Measurements from ENCODE around the gene BCAT1.
"Not testable (repeated sequence)": the region's sequence is repeated elsewhere in the genome, so short reads cannot be mapped to it uniquely, and the experiment has no call there.

Gene BCAT1

DNA sequence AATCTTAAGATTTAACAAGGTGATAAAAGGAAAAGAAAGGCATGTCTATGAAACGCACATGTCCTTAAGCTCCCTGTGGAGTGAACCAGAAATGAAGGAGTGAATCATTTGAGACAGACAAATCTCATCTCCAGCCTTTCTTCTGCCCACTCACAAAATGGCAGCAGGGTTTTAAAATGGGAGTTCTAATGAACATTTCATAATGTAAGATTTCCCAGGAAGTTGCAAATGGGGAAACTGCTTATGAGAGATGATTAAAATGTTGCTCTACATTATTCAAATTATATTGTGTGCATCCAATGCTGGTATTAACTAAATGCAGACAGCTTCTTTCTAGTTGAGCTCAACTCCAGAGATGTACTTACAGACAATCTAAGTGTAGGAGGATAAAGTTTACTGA, 76.7 kb downstream of the BCAT1 start:
- Histone ChIP-seq H3K4me1 (ENCODE audit: control insufficient read depth, low read length) (no peaks in the 10 kb centered on the region), H4K20me1 (ENCODE audit: control insufficient read depth, insufficient read depth, low read depth, low read length) (no peaks in the 10 kb centered on the region), H3K9me2 (replicated peaks; ENCODE audit: control insufficient read depth, low read length) (no peaks in the 10 kb centered on the region), H3K9me3 (ENCODE audit: control insufficient read depth, insufficient read depth, low read length) (peaks cover 5% of the 10 kb centered on the region; the same call in 1 of the 2 replicates), H3K4me2 (ENCODE audit: low read length) (no peak overlapping the region), H3K27ac (ENCODE audit: low read depth, low read length) (no peak overlapping the region), H3K79me2 (ENCODE audit: control insufficient read depth, low read length) (peaks cover 3% of the 10 kb centered on the region; the same call in 1 of the 2 replicates), H3F3A (ENCODE audit: control insufficient read depth, insufficient read depth) (no peaks in the 10 kb centered on the region), H3K36me3 (ENCODE audit: control insufficient read depth, low read length) (peaks cover 92% of the 10 kb centered on the region), H3K4me3 (ENCODE audit: low read length) (no peak overlapping the region), H3K27me3 (ENCODE audit: control insufficient read depth, low read length) (no peaks in the 10 kb centered on the region)
- no peak for TF ChIP-seq EZH2phosphoT487 (IDR thresholded peaks at IDR 0.05; ENCODE audit: borderline replicate concordance, low read length)
- TF ChIP-seq, protein P1, sequence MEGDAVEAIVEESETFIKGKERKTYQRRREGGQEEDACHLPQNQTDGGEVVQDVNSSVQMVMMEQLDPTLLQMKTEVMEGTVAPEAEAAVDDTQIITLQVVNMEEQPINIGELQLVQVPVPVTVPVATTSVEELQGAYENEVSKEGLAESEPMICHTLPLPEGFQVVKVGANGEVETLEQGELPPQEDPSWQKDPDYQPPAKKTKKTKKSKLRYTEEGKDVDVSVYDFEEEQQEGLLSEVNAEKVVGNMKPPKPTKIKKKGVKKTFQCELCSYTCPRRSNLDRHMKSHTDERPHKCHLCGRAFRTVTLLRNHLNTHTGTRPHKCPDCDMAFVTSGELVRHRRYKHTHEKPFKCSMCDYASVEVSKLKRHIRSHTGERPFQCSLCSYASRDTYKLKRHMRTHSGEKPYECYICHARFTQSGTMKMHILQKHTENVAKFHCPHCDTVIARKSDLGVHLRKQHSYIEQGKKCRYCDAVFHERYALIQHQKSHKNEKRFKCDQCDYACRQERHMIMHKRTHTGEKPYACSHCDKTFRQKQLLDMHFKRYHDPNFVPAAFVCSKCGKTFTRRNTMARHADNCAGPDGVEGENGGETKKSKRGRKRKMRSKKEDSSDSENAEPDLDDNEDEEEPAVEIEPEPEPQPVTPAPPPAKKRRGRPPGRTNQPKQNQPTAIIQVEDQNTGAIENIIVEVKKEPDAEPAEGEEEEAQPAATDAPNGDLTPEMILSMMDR (IDR thresholded peaks at IDR 0.05; ENCODE audit: low read depth, low read length, poor library complexity, severe bottlenecking), result no peak

DNA sequence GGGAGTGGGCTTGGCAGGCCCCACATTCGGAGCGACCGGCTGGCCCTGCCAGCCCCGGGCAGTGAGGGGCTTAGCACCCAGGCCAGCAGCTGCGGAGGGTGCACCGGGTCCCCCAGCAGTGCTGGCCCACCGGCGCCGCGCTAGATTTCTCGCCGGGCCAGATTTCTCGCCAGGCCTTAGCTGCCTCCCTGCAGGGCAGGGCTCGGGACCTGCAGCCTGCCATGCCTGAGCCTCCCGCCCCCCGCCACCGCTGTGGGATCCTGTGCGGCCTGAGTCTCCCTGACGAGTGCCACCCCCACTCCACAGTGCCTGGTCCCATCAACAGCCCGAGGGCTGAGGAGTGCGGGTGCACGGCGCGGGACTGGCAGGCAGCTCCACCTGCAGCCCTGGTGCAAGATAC, 82.8 kb downstream of the BCAT1 start:
- H3K4me1 ChIP-seq (ENCODE audit: control insufficient read depth, low read length); H3K9me2 ChIP-seq (replicated peaks; ENCODE audit: control insufficient read depth, low read length); H3K79me2 ChIP-seq (ENCODE audit: control insufficient read depth, low read length); H3K27me3 ChIP-seq (ENCODE audit: control insufficient read depth, low read length); H3K4me2 ChIP-seq (ENCODE audit: low read length); H3F3A ChIP-seq (ENCODE audit: control insufficient read depth, insufficient read depth); H4K20me1 ChIP-seq (ENCODE audit: control insufficient read depth, insufficient read depth, low read depth, low read length); H3K9me3 ChIP-seq (ENCODE audit: control insufficient read depth, insufficient read depth, low read length); H3K4me3 ChIP-seq (ENCODE audit: low read length); H3K27ac ChIP-seq (ENCODE audit: low read depth, low read length): not testable (repeated sequence)
- H3K36me3 ChIP-seq (ENCODE audit: control insufficient read depth, low read length), result peaks cover 84% of the 10 kb centered on the region

DNA sequence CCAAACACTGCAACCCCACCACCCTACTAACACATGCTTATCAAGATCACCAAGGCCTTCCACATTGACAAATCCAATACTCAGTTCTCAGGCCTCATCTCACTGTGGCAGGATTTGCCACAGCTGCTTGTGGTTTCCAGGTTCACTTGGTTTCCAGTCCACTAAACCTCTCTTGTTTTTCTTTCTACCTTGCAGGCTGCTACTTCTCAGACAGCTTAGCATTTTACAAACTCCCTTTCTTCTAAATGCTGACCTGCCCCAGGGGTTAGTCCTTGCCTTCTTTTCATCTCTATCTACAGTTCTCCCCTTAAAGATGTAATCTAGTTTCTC, 84.1 kb downstream of the BCAT1 start:
- Histone ChIP-seq H3K9me3 (ENCODE audit: control insufficient read depth, insufficient read depth, low read length) (peaks cover 5% of the 10 kb centered on the region; the same call in 1 of the 2 replicates), H3K4me2 (ENCODE audit: low read length) (no peak overlapping the region), H4K20me1 (ENCODE audit: control insufficient read depth, insufficient read depth, low read depth, low read length) (no peaks in the 10 kb centered on the region), H3K27ac (ENCODE audit: low read depth, low read length) (no peak overlapping the region), H3K4me3 (ENCODE audit: low read length) (no peak overlapping the region), H3K36me3 (ENCODE audit: control insufficient read depth, low read length) (peaks cover 85% of the 10 kb centered on the region), H3F3A (ENCODE audit: control insufficient read depth, insufficient read depth) (no peaks in the 10 kb centered on the region), H3K27me3 (ENCODE audit: control insufficient read depth, low read length) (no peaks in the 10 kb centered on the region), H3K79me2 (ENCODE audit: control insufficient read depth, low read length) (peaks cover 3% of the 10 kb centered on the region; the same call in 1 of the 2 replicates), H3K4me1 (ENCODE audit: control insufficient read depth, low read length) (no peaks in the 10 kb centered on the region), H3K9me2 (replicated peaks; ENCODE audit: control insufficient read depth, low read length) (no peaks in the 10 kb centered on the region)
- TF ChIP-seq, protein P1 (IDR thresholded peaks at IDR 0.05; ENCODE audit: low read depth, low read length, poor library complexity, severe bottlenecking), result no peak
- TF ChIP-seq EZH2phosphoT487 (IDR thresholded peaks at IDR 0.05; ENCODE audit: borderline replicate concordance, low read length), result no peak

DNA sequence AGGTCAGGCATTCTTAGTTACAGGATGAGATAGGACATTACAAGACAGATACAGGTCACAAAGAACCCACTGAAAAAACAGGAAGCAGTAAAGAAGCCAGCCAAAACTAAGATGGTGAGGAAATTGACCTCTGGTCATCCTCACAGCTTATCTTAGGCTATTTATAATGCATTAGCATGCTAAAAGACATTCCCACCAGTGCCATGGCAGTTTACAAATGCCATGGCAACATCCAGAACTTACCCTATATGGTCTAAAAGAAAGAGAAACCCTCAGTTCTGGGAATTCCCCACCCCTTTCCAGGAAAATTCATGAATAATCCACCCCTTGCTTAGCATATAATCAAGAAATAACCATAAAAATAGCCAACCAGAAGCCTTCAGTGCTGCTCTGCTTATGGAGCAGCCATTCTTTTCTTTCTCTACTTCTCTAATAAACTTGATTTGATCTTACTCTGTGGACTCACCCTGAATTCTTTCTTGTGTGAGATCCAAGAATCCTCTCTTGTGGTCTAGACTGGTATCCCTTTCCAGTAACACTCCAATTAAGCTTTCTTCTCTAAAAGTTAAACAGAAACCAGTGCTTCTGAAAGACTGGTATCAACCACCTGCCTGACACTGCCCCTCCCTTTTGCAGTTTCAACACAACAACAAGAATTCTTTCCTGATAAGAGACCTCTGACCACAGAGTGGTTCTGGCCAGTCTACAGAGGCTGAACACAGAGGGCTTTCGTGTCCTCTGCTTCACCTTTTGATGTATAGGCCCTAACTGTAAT, 86.9 kb downstream of the BCAT1 start:
- no peaks in the 10 kb centered on the region for H4K20me1 ChIP-seq (ENCODE audit: control insufficient read depth, insufficient read depth, low read depth, low read length)
- no peaks in the 10 kb centered on the region for H3K27me3 ChIP-seq (ENCODE audit: control insufficient read depth, low read length)
- TF ChIP-seq, protein P1 (IDR thresholded peaks at IDR 0.05; ENCODE audit: low read depth, low read length, poor library complexity, severe bottlenecking), result no peak
- TF ChIP-seq EZH2phosphoT487 (IDR thresholded peaks at IDR 0.05; ENCODE audit: borderline replicate concordance, low read length), result no peak
- H3K9me3 ChIP-seq (ENCODE audit: control insufficient read depth, insufficient read depth, low read length), result no peaks in the 10 kb centered on the region
- H3K27ac ChIP-seq (ENCODE audit: low read depth, low read length), result no peak overlapping the region
- peaks cover 76% of the 10 kb centered on the region for H3K36me3 ChIP-seq (ENCODE audit: control insufficient read depth, low read length)
- no peaks in the 10 kb centered on the region for H3K4me1 ChIP-seq (ENCODE audit: control insufficient read depth, low read length)
- H3K4me3 ChIP-seq (ENCODE audit: low read length), result no peak overlapping the region
- no peaks in the 10 kb centered on the region for H3K9me2 ChIP-seq (replicated peaks; ENCODE audit: control insufficient read depth, low read length)
- no peaks in the 10 kb centered on the region for H3K79me2 ChIP-seq (ENCODE audit: control insufficient read depth, low read length)
- no peak overlapping the region for H3K4me2 ChIP-seq (ENCODE audit: low read length)
- no peaks in the 10 kb centered on the region for H3F3A ChIP-seq (ENCODE audit: control insufficient read depth, insufficient read depth)

Data from DOHH2 (cell line).